HEK293 (cell line): Measurements from ENCODE around the gene TCF21.

ENCODE experiments used
- CTCF ChIA-PET: fragments of 350-600 bp; formaldehyde crosslinking; extraction: SDS; loops from one replicate; lab custom pipeline; 2021; ENCODE audit warnings: antibody characterized with exemption; lab: Yijun Ruan, JAX
- POLR2A ChIA-PET: fragments of 300-600 bp; formaldehyde crosslinking; extraction: SDS; loops from one replicate; lab custom pipeline; 2020; ENCODE audit warnings: antibody characterized with exemption, inconsistent platforms; lab: Yijun Ruan, JAX
- H3K27ac ChIP-seq: fragments of 200-500 bp; sonication (Bioruptor generic); 2 replicates; pipeline ENCODE4 v1.5.1; 2014; ENCODE audit warnings: low read depth, low read length, control low read depth, inconsistent platforms; ENCODE audit errors: extremely low read depth
- H3K36me3 ChIP-seq, 2 experiments: fragments of 200-500 bp in 1 of 2; sonication (Bioruptor generic) in 1 of 2; 1 replicate in 1 of 2; 2 replicates in 1 of 2; pipeline ENCODE4 v1.5.1; 2014 to 2017; ENCODE audit warnings: inconsistent platforms in 2 of 2, low read length in 2 of 2; ENCODE audit not compliant: control insufficient read depth in 2 of 2, insufficient read depth in 1 of 2
- H3K4me1 ChIP-seq: fragments of 200-500 bp; sonication (Bioruptor generic); 2 replicates; pipeline ENCODE4 v1.5.1; 2014; ENCODE audit warnings: mild to moderate bottlenecking, low read length, inconsistent platforms; ENCODE audit not compliant: control insufficient read depth, insufficient read depth
- H3K4me3 ChIP-seq: 2 replicates; pipeline ENCODE4 v1.5.1; 2011; ENCODE audit warnings: low read depth, mild to moderate bottlenecking, control low read depth, low read length, moderate library complexity
- H3K9me3 ChIP-seq: fragments of 200-500 bp; sonication (Bioruptor generic); 2 replicates; pipeline ENCODE4 v1.5.1; 2014; ENCODE audit warnings: low read depth, low read length, inconsistent platforms; ENCODE audit not compliant: control insufficient read depth, insufficient read depth
- EGR2 ChIP-seq: fragments of 450-650 bp; formaldehyde crosslinking; IDR thresholded peaks from 2 replicates; pipeline ENCODE4 v1.5.1; 2016; ENCODE audit warnings: low read depth, missing biosample characterization, missing genetic modification characterization
- GLIS1 ChIP-seq: fragments of 450-650 bp; formaldehyde crosslinking; IDR thresholded peaks from 2 replicates; pipeline ENCODE4 v1.5.1; 2016; ENCODE audit warnings: missing biosample characterization, missing genetic modification characterization
- KLF1 ChIP-seq: fragments of 450-650 bp; formaldehyde crosslinking; IDR thresholded peaks from 2 replicates; pipeline ENCODE4 v1.5.1; 2016; ENCODE audit warnings: missing biosample characterization, missing genetic modification characterization
- KLF10 ChIP-seq: fragments of 450-650 bp; IDR thresholded peaks from 2 replicates; pipeline ENCODE4 v1.5.1; 2018; ENCODE audit warnings: missing biosample characterization, mild to moderate bottlenecking, missing genetic modification characterization
- KLF8 ChIP-seq: fragments of 450-650 bp; formaldehyde crosslinking; IDR thresholded peaks from 2 replicates; pipeline ENCODE4 v1.5.1; 2016; ENCODE audit warnings: missing biosample characterization, missing genetic modification characterization
- MEIS1 ChIP-seq: sonication (generic); formaldehyde crosslinking; IDR thresholded peaks from 2 replicates; pipeline ENCODE4 v1.8.1; 2022; ENCODE audit warnings: missing genetic modification reagents, mild to moderate bottlenecking, borderline replicate concordance
- PRDM6 ChIP-seq: fragments of 450-650 bp; formaldehyde crosslinking; IDR thresholded peaks from 2 replicates; pipeline ENCODE4 v1.5.1; 2017; ENCODE audit warnings: missing biosample characterization, missing genetic modification characterization
- ZFHX2 ChIP-seq: fragments of 450-650 bp; formaldehyde crosslinking; conservative IDR thresholded peaks from 2 replicates; pipeline ENCODE4 v1.5.1; 2016; ENCODE audit warnings: missing biosample characterization, missing genetic modification characterization
- ZNF10 ChIP-seq: fragments of 450-650 bp; formaldehyde crosslinking; IDR thresholded peaks from 2 replicates; pipeline ENCODE4 v1.5.1; 2017; ENCODE audit warnings: missing biosample characterization, missing genetic modification characterization
- ZNF174 ChIP-seq: fragments of 450-650 bp; formaldehyde crosslinking; IDR thresholded peaks from 2 replicates; pipeline ENCODE4 v1.5.0; 2017; ENCODE audit warnings: missing biosample characterization, mild to moderate bottlenecking, missing genetic modification characterization
- ZNF202 ChIP-seq: fragments of 450-650 bp; formaldehyde crosslinking; IDR thresholded peaks from 2 replicates; pipeline ENCODE4 v1.5.1; 2016; ENCODE audit warnings: missing biosample characterization, missing genetic modification characterization, borderline replicate concordance
- ZNF211 ChIP-seq: fragments of 450-650 bp; formaldehyde crosslinking; IDR thresholded peaks from 2 replicates; pipeline ENCODE4 v1.5.1; 2016; ENCODE audit warnings: low read depth, missing biosample characterization, missing genetic modification characterization
- ZNF280C ChIP-seq: fragments of 450-650 bp; formaldehyde crosslinking; IDR thresholded peaks from 2 replicates; pipeline ENCODE4 v1.5.1; 2016; ENCODE audit warnings: missing biosample characterization, missing genetic modification characterization
- ZNF302 ChIP-seq: fragments of 450-650 bp; formaldehyde crosslinking; IDR thresholded peaks from 2 replicates; pipeline ENCODE4 v1.5.1; 2016; ENCODE audit warnings: missing biosample characterization, missing genetic modification characterization, low read depth
- ZNF341 ChIP-seq: fragments of 450-650 bp; formaldehyde crosslinking; IDR thresholded peaks from 2 replicates; pipeline ENCODE4; 2016; ENCODE audit warnings: low read depth, missing biosample characterization, missing genetic modification characterization
- ZNF521 ChIP-seq: fragments of 450-650 bp; formaldehyde crosslinking; IDR thresholded peaks from 2 replicates; pipeline ENCODE4 v1.5.1; 2017; ENCODE audit warnings: missing biosample characterization, mild to moderate bottlenecking, missing genetic modification characterization
- ZNF560 ChIP-seq: fragments of 450-650 bp; formaldehyde crosslinking; IDR thresholded peaks from 2 replicates; pipeline ENCODE4 v1.5.1; 2017; ENCODE audit warnings: missing biosample characterization, missing genetic modification characterization, borderline replicate concordance
- ZNF561 ChIP-seq: fragments of 450-650 bp; IDR thresholded peaks from 2 replicates; pipeline ENCODE4 v1.5.1; 2018; ENCODE audit warnings: missing biosample characterization, missing genetic modification characterization, borderline replicate concordance
- ZNF585B ChIP-seq: fragments of 450-650 bp; formaldehyde crosslinking; IDR thresholded peaks from 2 replicates; pipeline ENCODE4 v1.5.1; 2016; ENCODE audit warnings: missing biosample characterization, missing genetic modification characterization
- ZNF610 ChIP-seq: fragments of 450-650 bp; formaldehyde crosslinking; IDR thresholded peaks from 2 replicates; pipeline ENCODE4 v1.5.1; 2016; ENCODE audit warnings: missing biosample characterization, missing genetic modification characterization, borderline replicate concordance
- ZNF623 ChIP-seq: fragments of 450-650 bp; formaldehyde crosslinking; IDR thresholded peaks from 2 replicates; pipeline ENCODE4 v1.5.1; 2016; ENCODE audit warnings: missing biosample characterization, missing genetic modification characterization
- ZNF654 ChIP-seq: fragments of 450-650 bp; formaldehyde crosslinking; IDR thresholded peaks from 2 replicates; pipeline ENCODE4 v1.5.1; 2016; ENCODE audit warnings: low read depth, missing biosample characterization, missing genetic modification characterization
- ZNF707 ChIP-seq: fragments of 450-650 bp; formaldehyde crosslinking; IDR thresholded peaks from 2 replicates; pipeline ENCODE4 v1.5.1; 2016; ENCODE audit warnings: missing biosample characterization, missing genetic modification characterization
- ZNF791 ChIP-seq: fragments of 450-650 bp; formaldehyde crosslinking; IDR thresholded peaks from 2 replicates; pipeline ENCODE4 v1.5.1; 2016; ENCODE audit warnings: missing biosample characterization, missing genetic modification characterization
- ZNF837 ChIP-seq: fragments of 450-650 bp; formaldehyde crosslinking; IDR thresholded peaks from 2 replicates; pipeline ENCODE4 v1.5.1; 2016; ENCODE audit warnings: missing biosample characterization, missing genetic modification characterization
- ZSCAN16 ChIP-seq: fragments of 450-650 bp; formaldehyde crosslinking; IDR thresholded peaks from 2 replicates; pipeline ENCODE4 v1.5.1; 2016; ENCODE audit warnings: missing biosample characterization, missing genetic modification characterization
- TF ChIP-seq, protein P1 (sequence below): fragments of 450-650 bp; formaldehyde crosslinking; IDR thresholded peaks from 2 replicates; pipeline ENCODE4 v1.5.1; 2016; ENCODE audit warnings: missing biosample characterization, missing genetic modification characterization
- TF ChIP-seq, protein P2 (sequence below): fragments of 450-650 bp; formaldehyde crosslinking; IDR thresholded peaks from 2 replicates; pipeline ENCODE4 v1.5.1; 2016; ENCODE audit warnings: missing biosample characterization, missing genetic modification characterization

The TCF21 gene

DNA sequence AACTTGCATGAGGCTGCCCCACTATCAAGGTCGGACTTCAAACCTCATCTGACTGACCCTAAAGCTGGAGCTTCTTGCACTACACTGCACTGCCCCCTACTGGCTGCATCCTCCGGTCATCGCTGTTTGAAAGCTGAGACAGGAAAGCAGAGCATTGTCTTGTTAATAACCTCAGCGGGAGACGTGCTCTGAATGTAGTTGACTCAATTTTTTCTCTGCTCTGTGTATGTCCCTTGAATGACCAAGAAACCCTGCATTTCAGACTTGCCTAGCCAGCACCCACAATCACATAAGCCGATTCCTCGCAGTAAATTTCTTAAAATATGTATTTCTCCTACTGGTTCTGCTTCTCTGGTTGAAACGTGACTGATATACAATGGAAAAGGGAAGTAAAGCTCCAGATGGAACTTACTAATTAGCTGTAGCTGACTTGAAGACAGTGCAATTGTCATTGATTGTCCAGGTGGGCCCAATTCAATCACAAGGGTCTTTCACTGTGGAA is 27.8 kb downstream of the TCF21 start (continued):
- TF ChIP-seq PRDM6 (tag by site-specific recombination): peak; percentile 28; the same call in 1 of the 2 replicates
- no peak for TF ChIP-seq KLF10 (tag by site-specific recombination)
- TF ChIP-seq ZNF561 (tag by site-specific recombination): peak; percentile 73
- no peak for TF ChIP-seq ZNF174 (tag by site-specific recombination)
- TF ChIP-seq ZSCAN16 (tag by site-specific recombination): no peak
- TF ChIP-seq ZNF585B (tag by site-specific recombination): no peak
- TF ChIP-seq ZNF10 (tag by site-specific recombination): no peak
- no peak for TF ChIP-seq ZNF623 (tag by site-specific recombination)
- peak; percentile 61; the same call in 1 of the 2 replicates for TF ChIP-seq GLIS1 (tag by site-specific recombination)
- TF ChIP-seq, protein P1, sequence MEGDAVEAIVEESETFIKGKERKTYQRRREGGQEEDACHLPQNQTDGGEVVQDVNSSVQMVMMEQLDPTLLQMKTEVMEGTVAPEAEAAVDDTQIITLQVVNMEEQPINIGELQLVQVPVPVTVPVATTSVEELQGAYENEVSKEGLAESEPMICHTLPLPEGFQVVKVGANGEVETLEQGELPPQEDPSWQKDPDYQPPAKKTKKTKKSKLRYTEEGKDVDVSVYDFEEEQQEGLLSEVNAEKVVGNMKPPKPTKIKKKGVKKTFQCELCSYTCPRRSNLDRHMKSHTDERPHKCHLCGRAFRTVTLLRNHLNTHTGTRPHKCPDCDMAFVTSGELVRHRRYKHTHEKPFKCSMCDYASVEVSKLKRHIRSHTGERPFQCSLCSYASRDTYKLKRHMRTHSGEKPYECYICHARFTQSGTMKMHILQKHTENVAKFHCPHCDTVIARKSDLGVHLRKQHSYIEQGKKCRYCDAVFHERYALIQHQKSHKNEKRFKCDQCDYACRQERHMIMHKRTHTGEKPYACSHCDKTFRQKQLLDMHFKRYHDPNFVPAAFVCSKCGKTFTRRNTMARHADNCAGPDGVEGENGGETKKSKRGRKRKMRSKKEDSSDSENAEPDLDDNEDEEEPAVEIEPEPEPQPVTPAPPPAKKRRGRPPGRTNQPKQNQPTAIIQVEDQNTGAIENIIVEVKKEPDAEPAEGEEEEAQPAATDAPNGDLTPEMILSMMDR (tag by site-specific recombination): peak; percentile 88

GRCh38 chr6:133917781-133918180 is 28.9 kb downstream of the TCF21 start:
- no peaks in the 10 kb centered on the region for H3K36me3 ChIP-seq
- TF ChIP-seq ZNF610 (tag by site-specific recombination): no peak
- TF ChIP-seq ZNF560 (tag by site-specific recombination): no peak
- TF ChIP-seq ZFHX2: no peak
- TF ChIP-seq MEIS1 (CRISPR knock-in tag): no peak
- TF ChIP-seq KLF1: no peak
- TF ChIP-seq ZNF791 (tag by site-specific recombination): no peak
- no peak for TF ChIP-seq KLF8 (tag by site-specific recombination)
- TF ChIP-seq ZNF302 (tag by site-specific recombination): no peak
- TF ChIP-seq ZNF10 (tag by site-specific recombination): no peak
- no peak for TF ChIP-seq ZNF707 (tag by site-specific recombination)
- TF ChIP-seq ZNF341 (tag by site-specific recombination): no peak
- TF ChIP-seq ZNF202 (tag by site-specific recombination): no peak
- no peak for TF ChIP-seq ZNF280C (tag by site-specific recombination)
- no peak for TF ChIP-seq ZNF211 (tag by site-specific recombination)
- TF ChIP-seq ZNF654 (tag by site-specific recombination): no peak
- TF ChIP-seq, protein P2, sequence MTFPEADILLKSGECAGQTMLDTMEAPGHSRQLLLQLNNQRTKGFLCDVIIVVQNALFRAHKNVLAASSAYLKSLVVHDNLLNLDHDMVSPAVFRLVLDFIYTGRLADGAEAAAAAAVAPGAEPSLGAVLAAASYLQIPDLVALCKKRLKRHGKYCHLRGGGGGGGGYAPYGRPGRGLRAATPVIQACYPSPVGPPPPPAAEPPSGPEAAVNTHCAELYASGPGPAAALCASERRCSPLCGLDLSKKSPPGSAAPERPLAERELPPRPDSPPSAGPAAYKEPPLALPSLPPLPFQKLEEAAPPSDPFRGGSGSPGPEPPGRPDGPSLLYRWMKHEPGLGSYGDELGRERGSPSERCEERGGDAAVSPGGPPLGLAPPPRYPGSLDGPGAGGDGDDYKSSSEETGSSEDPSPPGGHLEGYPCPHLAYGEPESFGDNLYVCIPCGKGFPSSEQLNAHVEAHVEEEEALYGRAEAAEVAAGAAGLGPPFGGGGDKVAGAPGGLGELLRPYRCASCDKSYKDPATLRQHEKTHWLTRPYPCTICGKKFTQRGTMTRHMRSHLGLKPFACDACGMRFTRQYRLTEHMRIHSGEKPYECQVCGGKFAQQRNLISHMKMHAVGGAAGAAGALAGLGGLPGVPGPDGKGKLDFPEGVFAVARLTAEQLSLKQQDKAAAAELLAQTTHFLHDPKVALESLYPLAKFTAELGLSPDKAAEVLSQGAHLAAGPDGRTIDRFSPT (tag by site-specific recombination): no peak
- TF ChIP-seq ZNF837: no peak
- no peak for TF ChIP-seq EGR2 (tag by site-specific recombination)
- TF ChIP-seq ZNF521 (tag by site-specific recombination): no peak
- POLR2A ChIA-PET: no interaction called here
- H3K4me1 ChIP-seq: peaks cover 4% of the 10 kb centered on the region
- H3K9me3 ChIP-seq: no peaks in the 10 kb centered on the region
- CTCF ChIA-PET: interaction anchor here (0.8 to 13.5 kb wide), 26 partner anchors 11 to 1087 kb away, joined by 3 to 693 read pairs (median 6); no protein-coding TSS in a partner anchor
- no peak overlapping the region for H3K27ac ChIP-seq
- H3K4me3 ChIP-seq: no peak overlapping the region
